NCI-H1105 treated with DMSO at 0.1 percent for 48 hours (cell line): ENCODE results near the gene WFIKKN2.
"Not testable (repeated sequence)": the region's sequence is repeated elsewhere in the genome, so short reads cannot be mapped to it uniquely, and the experiment has no call there.

Source experiments
- DNase-seq: peaks from one replicate; lab custom pipeline; 2025; lab: John Stamatoyannopoulos, UW

WFIKKN2 gene

GRCh38 chr17:50856431-50856830 is 21.0 kb downstream of the WFIKKN2 start:
- no peak for DNase-seq

GRCh38 chr17:50858486-50859225 is 23.3 kb downstream of the WFIKKN2 start:
- DNase-seq, result no peak

GRCh38 chr17:50859727-50860126 is 24.3 kb downstream of the WFIKKN2 start:
- not testable (repeated sequence) for DNase-seq

- no peak for DNase-seq
Measured at GRCh38 chr17:50861334-50861676, 25.9 kb downstream of the WFIKKN2 start.

GRCh38 chr17:50861822-50862528 is 26.6 kb downstream of the WFIKKN2 start:
- DNase-seq, result no peak

- no peak for DNase-seq
Measured at GRCh38 chr17:50863221-50863843, 27.9 kb downstream of the WFIKKN2 start.

- DNase-seq, result no peak
Measured at GRCh38 chr17:50863931-50864330, 28.5 kb downstream of the WFIKKN2 start.

GRCh38 chr17:50864747-50865059 is 29.3 kb downstream of the WFIKKN2 start:
- DNase-seq, result no peak

- peak; percentile 46 for DNase-seq
Measured at GRCh38 chr17:50865060-50865867, 29.9 kb downstream of the WFIKKN2 start.

- DNase-seq, result no peak
Measured at GRCh38 chr17:50865868-50866260, 30.5 kb downstream of the WFIKKN2 start.

GRCh38 chr17:50866261-50866949 is 31.0 kb downstream of the WFIKKN2 start, which contains the start of gene TOB1:
Gene TOB1, minus strand, starts transcription at chr17:50866354. Its CDS starts 2,337 bp downstream, at chr17:50864017.
- peak; percentile 90 for DNase-seq

GRCh38 chr17:50866950-50867362 is 31.6 kb downstream of the WFIKKN2 start:
- DNase-seq, result no peak

- peak; percentile 92 for DNase-seq
Measured at GRCh38 chr17:50867363-50868139, 32.2 kb downstream of the WFIKKN2 start.

GRCh38 chr17:50868140-50868438 is 32.7 kb downstream of the WFIKKN2 start:
- DNase-seq, result no peak

- no peak for DNase-seq
Measured at GRCh38 chr17:50868602-50869001, 33.2 kb downstream of the WFIKKN2 start.

- no peak for DNase-seq
Measured at GRCh38 chr17:50871364-50871763, 36.0 kb downstream of the WFIKKN2 start.

- DNase-seq, result no peak
Measured at GRCh38 chr17:50871898-50872297, 36.5 kb downstream of the WFIKKN2 start.

GRCh38 chr17:50872710-50873424 is 37.5 kb downstream of the WFIKKN2 start:
- DNase-seq, result no peak

- DNase-seq, result no peak
Measured at GRCh38 chr17:50875074-50875473, 39.7 kb downstream of the WFIKKN2 start.

GRCh38 chr17:50877042-50877441 is 41.7 kb downstream of the WFIKKN2 start:
- not testable (repeated sequence) for DNase-seq
